IMR-90 (cell line): ENCODE measurements around the gene SEC16A. TPM values are rescaled to one million over a fixed set of nuclear protein-coding genes. Genes with fewer than 3 reads are reported as not detected.

Experiments
- ATAC-seq: fragments of 200-7000 bp; cut with Tn5 transposase; 2 replicates; pipeline ENCODE4 v1.9.1; 2020; ENCODE audit warnings: low read depth, mild to moderate bottlenecking, moderate library complexity
- BruUV-seq: library from RNA; stranded (reverse); fragments of 400-500 nt; replicated peaks from 2 replicates; lab custom pipeline; 2021; lab: Mats Ljungman, UMichigan
- CTCF ChIA-PET: fragments of 300-600 bp; formaldehyde crosslinking; extraction: SDS; loops from one replicate; lab custom pipeline; 2021; ENCODE audit warnings: antibody characterized with exemption; lab: Yijun Ruan, JAX
- POLR2A ChIA-PET: fragments of 300-600 bp; sonication (Branson Sonifier 250); formaldehyde crosslinking; loops from one replicate; lab custom pipeline; 2022; ENCODE audit warnings: antibody characterized with exemption; ENCODE audit not compliant: unreplicated experiment; lab: Charles Lee
- DNase-seq: peaks from one replicate; pipeline ENCODE4 v3.0.0; 2013
- H2AFZ ChIP-seq: replicated peaks from 2 replicates; pipeline ENCODE3; 2013; ENCODE audit warnings: low read length, mild to moderate bottlenecking; ENCODE audit not compliant: poor library complexity
- H2AK5ac ChIP-seq: 2 replicates; pipeline ENCODE4 v1.6.1; 2013; ENCODE audit warnings: low read depth, low read length, inconsistent platforms
- H2AK9ac ChIP-seq: replicated peaks from 2 replicates; pipeline ENCODE3; 2013; ENCODE audit warnings: mild to moderate bottlenecking, low read depth, low read length, moderate library complexity; ENCODE audit not compliant: poor library complexity
- H2BK120ac ChIP-seq: 2 replicates; pipeline ENCODE4 v1.6.1; 2013; ENCODE audit warnings: low read depth, low read length, inconsistent platforms
- H2BK15ac ChIP-seq: 3 replicates; pipeline ENCODE4 v1.6.1; 2013; ENCODE audit warnings: low read depth, low read length, inconsistent platforms
- H2BK20ac ChIP-seq: 2 replicates; pipeline ENCODE4 v1.6.1; 2013; ENCODE audit warnings: low read depth, mild to moderate bottlenecking, inconsistent platforms, low read length, moderate library complexity
- H2BK5ac ChIP-seq: 2 replicates; pipeline ENCODE4 v1.6.1; 2013; ENCODE audit warnings: mild to moderate bottlenecking, low read depth, low read length, inconsistent platforms; ENCODE audit not compliant: poor library complexity, severe bottlenecking
- H3K14ac ChIP-seq: replicated peaks from 2 replicates; pipeline ENCODE4 v1.6.1; 2013; ENCODE audit warnings: low read depth, low read length, inconsistent platforms
- H3K18ac ChIP-seq: 2 replicates; pipeline ENCODE4 v1.6.1; 2013; ENCODE audit warnings: low read depth, low read length, control low read depth
- H3K23ac ChIP-seq: 2 replicates; pipeline ENCODE4 v1.6.1; 2013; ENCODE audit warnings: low read depth, low read length, inconsistent platforms
- H3K27ac ChIP-seq: 2 replicates; pipeline ENCODE4 v1.5.1; 2013; ENCODE audit warnings: mild to moderate bottlenecking, control low read depth, low read length; ENCODE audit not compliant: insufficient read depth
- H3K27me3 ChIP-seq: 2 replicates; pipeline ENCODE4 v1.6.1; 2013; ENCODE audit warnings: low read length; ENCODE audit not compliant: control insufficient read depth, insufficient read depth
- H3K36me3 ChIP-seq: 2 replicates; pipeline ENCODE4 v1.6.1; 2013; ENCODE audit warnings: low read length, mixed read lengths; ENCODE audit not compliant: control insufficient read depth, insufficient read depth
- H3K4ac ChIP-seq: 2 replicates; pipeline ENCODE4 v1.6.1; 2013; ENCODE audit warnings: low read depth, low read length, inconsistent platforms
- H3K4me1 ChIP-seq: 2 replicates; pipeline ENCODE4 v1.6.1; 2013; ENCODE audit warnings: low read length, mixed read lengths; ENCODE audit not compliant: control insufficient read depth, insufficient read depth
- H3K4me2 ChIP-seq: 2 replicates; pipeline ENCODE4 v1.6.1; 2013; ENCODE audit warnings: low read depth, mild to moderate bottlenecking, control low read depth, low read length, moderate library complexity
- H3K4me3 ChIP-seq: 2 replicates; pipeline ENCODE4 v1.5.1; 2013; ENCODE audit warnings: low read depth, mild to moderate bottlenecking, control low read depth, low read length, moderate library complexity; ENCODE audit not compliant: insufficient read depth
- H3K56ac ChIP-seq: 2 replicates; pipeline ENCODE4 v1.6.1; 2013; ENCODE audit warnings: low read length, inconsistent platforms; ENCODE audit not compliant: insufficient read depth; ENCODE audit errors: extremely low read depth
- H3K79me1 ChIP-seq, 2 experiments: 2 replicates each; pipeline ENCODE4 v1.6.1; 2013; ENCODE audit warnings: low read length in 2 of 2, inconsistent platforms in 1 of 2, low read depth in 1 of 2
- H3K9ac ChIP-seq: 2 replicates; pipeline ENCODE4 v1.6.1; 2013; ENCODE audit warnings: low read depth, low read length, control low read depth
- H3K9me1 ChIP-seq: 2 replicates; pipeline ENCODE4 v1.6.1; 2013; ENCODE audit warnings: low read length, inconsistent platforms; ENCODE audit not compliant: insufficient read depth
- H3K9me3 ChIP-seq: 2 replicates; pipeline ENCODE4 v1.6.1; 2013; ENCODE audit warnings: low read length; ENCODE audit not compliant: control insufficient read depth, insufficient read depth
- H4K20me1 ChIP-seq: 2 replicates; pipeline ENCODE4 v1.6.1; 2013; ENCODE audit warnings: low read length, inconsistent platforms; ENCODE audit not compliant: insufficient read depth
- H4K5ac ChIP-seq: 2 replicates; pipeline ENCODE4 v1.6.1; 2013; ENCODE audit warnings: mild to moderate bottlenecking, low read depth, low read length, control low read depth
- H4K8ac ChIP-seq, 2 experiments: 2 replicates each; pipeline ENCODE4 v1.6.1; 2013; ENCODE audit warnings: low read depth in 2 of 2, low read length in 2 of 2, control low read depth in 1 of 2, inconsistent platforms in 1 of 2
- H4K91ac ChIP-seq: 2 replicates; pipeline ENCODE4 v1.6.1; 2013; ENCODE audit warnings: low read depth, low read length, inconsistent platforms; ENCODE audit not compliant: insufficient read depth
- BHLHE40 ChIP-seq: fragments of 150-350 bp; IDR thresholded peaks from 2 replicates; pipeline ENCODE4 v1.6.1; 2016; ENCODE audit warnings: mild to moderate bottlenecking, low read depth, low read length
- POLR2A ChIP-seq: IDR thresholded peaks from 2 replicates; pipeline ENCODE4 v1.6.1; 2012; ENCODE audit warnings: mild to moderate bottlenecking, low read depth, low read length
- USF2 ChIP-seq: fragments of 150-350 bp; IDR thresholded peaks from 2 replicates; pipeline ENCODE4 v1.6.1; 2017; ENCODE audit warnings: mild to moderate bottlenecking, antibody characterized with exemption, low read length, low read depth
- WGBS, 2 experiments: methylation state at CpG; one replicate each; pipeline versions ENCODE4 v1.1.5 to v1.1.7; 2013; ENCODE audit warnings: missing lambda C conversion rate in 2 of 2; ENCODE audit not compliant: insufficient read length in 1 of 2; ENCODE audit errors: extremely low coverage in 2 of 2; 5-methylcytosine and 5-hydroxymethylcytosine counted together
- dilution Hi-C: fragments of 300-500 bp; cut with HindIII; formaldehyde crosslinking; loops from one replicate; pipeline ENCODE4 v1.14.3; 2018; ENCODE audit warnings: low sequenced_read_pairs; ENCODE audit not compliant: unreplicated experiment
- in situ Hi-C: fragments of 300-500 bp; cut with MboI; formaldehyde crosslinking; loops from 3 replicates; pipeline ENCODE4 v1.14.3; 2019; ENCODE audit warnings: low sequenced_read_pairs, inconsistent platforms, mixed read lengths
- intact Hi-C: fragments of 100-400 bp; cut with micrococcal nuclease; formaldehyde crosslinking; loops from 2 replicates; pipeline ENCODE4 v1.10.0; 2022
- polyA plus RNA-seq, 3 experiments: library from polyadenylated mRNA; depleted of rRNA; stranded (reverse); fragments of >200 nt; gene quantifications; 2 replicates each; pipeline ENCODE4 v1.2.3, GENCODE V29; 2012; ENCODE audit warnings: low replicate concordance in 1 of 3
- total RNA-seq: library from RNA; depleted of rRNA; stranded (reverse); fragments of >200 nt; gene quantifications from 2 replicates; pipeline ENCODE4 v1.2.3, GENCODE V29; 2012
- TF ChIP-seq, protein P1 (sequence below): conservative IDR thresholded peaks from 2 replicates; pipeline ENCODE4 v1.5.1; 2012; ENCODE audit warnings: mild to moderate bottlenecking, low read depth, low read length, improper control_type of control experiment

Gene SEC16A
- total and polyA plus RNA-seq, 2 of the 4 experiments (the other 2 are of a cell fraction): 12.2 to 48.1 TPM

DNA sequence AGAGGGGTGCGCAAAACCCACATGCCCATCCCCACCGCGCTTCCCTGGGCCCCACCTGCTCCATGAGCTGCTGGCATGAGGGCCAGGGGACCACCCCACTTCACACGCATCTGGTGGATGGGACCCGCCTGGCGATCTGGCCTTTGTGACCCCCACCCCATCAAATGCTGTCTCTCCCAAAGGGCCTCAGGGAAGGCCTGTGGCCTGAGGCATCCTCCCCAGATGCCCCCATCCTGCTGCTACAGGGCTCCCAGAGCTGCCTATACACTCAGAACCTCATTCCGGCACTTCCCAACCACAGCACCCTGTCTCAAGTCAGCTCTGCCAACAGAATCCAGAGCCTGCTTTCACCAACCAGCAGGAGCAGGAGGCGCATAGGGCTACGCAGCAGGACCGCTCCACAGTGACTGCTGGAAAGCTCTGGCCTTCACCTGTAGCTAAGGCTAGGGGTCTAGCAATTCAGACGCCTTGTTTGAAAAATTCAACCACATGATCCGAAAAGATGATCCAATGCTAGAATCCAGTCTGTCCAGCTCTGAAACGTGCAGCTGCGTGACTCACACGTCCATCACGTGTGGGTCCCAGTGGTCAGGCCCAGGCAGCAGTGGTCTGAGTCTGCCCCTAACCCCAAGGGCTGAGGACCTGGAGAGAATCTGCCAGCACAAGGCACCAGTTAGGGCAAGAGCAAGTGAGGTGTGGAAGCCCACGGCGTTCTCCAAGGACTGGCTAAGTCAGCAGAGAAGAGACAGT, 81.5 kb downstream of the SEC16A start:
- peak; percentile 25 for DNase-seq
- POLR2A ChIA-PET: no interaction called here
- H2BK5ac ChIP-seq: no peak overlapping the region
- H3K9ac ChIP-seq: no peak overlapping the region
- H3K27ac ChIP-seq: no peak overlapping the region
- H3K27me3 ChIP-seq: no peaks in the 10 kb centered on the region
- no peak overlapping the region for H3K4ac ChIP-seq
- peaks cover 15 to 30% of the 10 kb centered on the region in 2 experiments for H3K79me1 ChIP-seq
- H3K4me1 ChIP-seq: peaks cover 9% of the 10 kb centered on the region
- no peak overlapping the region for H4K5ac ChIP-seq
- no peak overlapping the region for H3K56ac ChIP-seq
- in situ Hi-C loops (loop anchor here (5.0 kb wide), 1 partner anchor 79 kb away; no protein-coding TSS in a partner anchor), intact Hi-C loops (loop anchor here (5.0 kb wide), 1 partner anchor 74 kb away; the partner anchor contains the start of gene GPSM1), dilution Hi-C loops (no loop called here)
- no peak overlapping the region for H2BK20ac ChIP-seq
- WGBS, 2 experiments: 86% methylated on average over 8 of the region's 18 CpGs; no CpG with 5 or more reads in 1 of the 2 experiments
- ATAC-seq: no peak
- no peak overlapping the region for H3K23ac ChIP-seq
- H2AK5ac ChIP-seq: no peak overlapping the region
- H4K20me1 ChIP-seq: peaks cover 16% of the 10 kb centered on the region; the same call in 1 of the 2 replicates
- H3K9me3 ChIP-seq: no peaks in the 10 kb centered on the region
- no peak overlapping the region for H3K4me2 ChIP-seq
- no peak overlapping the region for H3K4me3 ChIP-seq
- peaks cover 44% of the 10 kb centered on the region for H3K36me3 ChIP-seq
- peak overlapping the region; percentile 43 for H2AFZ ChIP-seq
- TF ChIP-seq USF2 (peak; percentile 64), POLR2A (peak; percentile 27; the same call in 1 of the 2 replicates), BHLHE40 (peak; percentile 78)
- TF ChIP-seq, protein P1, sequence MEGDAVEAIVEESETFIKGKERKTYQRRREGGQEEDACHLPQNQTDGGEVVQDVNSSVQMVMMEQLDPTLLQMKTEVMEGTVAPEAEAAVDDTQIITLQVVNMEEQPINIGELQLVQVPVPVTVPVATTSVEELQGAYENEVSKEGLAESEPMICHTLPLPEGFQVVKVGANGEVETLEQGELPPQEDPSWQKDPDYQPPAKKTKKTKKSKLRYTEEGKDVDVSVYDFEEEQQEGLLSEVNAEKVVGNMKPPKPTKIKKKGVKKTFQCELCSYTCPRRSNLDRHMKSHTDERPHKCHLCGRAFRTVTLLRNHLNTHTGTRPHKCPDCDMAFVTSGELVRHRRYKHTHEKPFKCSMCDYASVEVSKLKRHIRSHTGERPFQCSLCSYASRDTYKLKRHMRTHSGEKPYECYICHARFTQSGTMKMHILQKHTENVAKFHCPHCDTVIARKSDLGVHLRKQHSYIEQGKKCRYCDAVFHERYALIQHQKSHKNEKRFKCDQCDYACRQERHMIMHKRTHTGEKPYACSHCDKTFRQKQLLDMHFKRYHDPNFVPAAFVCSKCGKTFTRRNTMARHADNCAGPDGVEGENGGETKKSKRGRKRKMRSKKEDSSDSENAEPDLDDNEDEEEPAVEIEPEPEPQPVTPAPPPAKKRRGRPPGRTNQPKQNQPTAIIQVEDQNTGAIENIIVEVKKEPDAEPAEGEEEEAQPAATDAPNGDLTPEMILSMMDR: no peak
- no peak overlapping the region for H2BK120ac ChIP-seq
- H2AK9ac ChIP-seq: peak overlapping the region; percentile 78
- H2BK15ac ChIP-seq: no peak overlapping the region
- H3K9me1 ChIP-seq: no peaks in the 10 kb centered on the region
- no peak overlapping the region for H3K14ac ChIP-seq
- H3K18ac ChIP-seq: no peak overlapping the region
- no TSS peak for BruUV-seq
- no peak overlapping the region; a peak in 1 of 4 replicates for H4K8ac ChIP-seq
- CTCF ChIA-PET: interaction anchor here (0.7 to 0.9 kb wide), 2 partner anchors 37 to 88 kb away, joined by 3 read pairs; no protein-coding TSS in a partner anchor
- no peak overlapping the region for H4K91ac ChIP-seq
